T-helper 9 cell (primary cell): ENCODE data around the gene WDR13.
A peak's percentile ranks its signal among the peaks of the same experiment; 100 is the strongest.
"Not testable (repeated sequence)": the region's sequence is repeated elsewhere in the genome, so short reads cannot be mapped to it uniquely, and the experiment has no call there.

Source experiments
- DNase-seq: peaks from one replicate; pipeline ENCODE4 v3.0.0-alpha.2; 2020

WDR13 gene

DNA sequence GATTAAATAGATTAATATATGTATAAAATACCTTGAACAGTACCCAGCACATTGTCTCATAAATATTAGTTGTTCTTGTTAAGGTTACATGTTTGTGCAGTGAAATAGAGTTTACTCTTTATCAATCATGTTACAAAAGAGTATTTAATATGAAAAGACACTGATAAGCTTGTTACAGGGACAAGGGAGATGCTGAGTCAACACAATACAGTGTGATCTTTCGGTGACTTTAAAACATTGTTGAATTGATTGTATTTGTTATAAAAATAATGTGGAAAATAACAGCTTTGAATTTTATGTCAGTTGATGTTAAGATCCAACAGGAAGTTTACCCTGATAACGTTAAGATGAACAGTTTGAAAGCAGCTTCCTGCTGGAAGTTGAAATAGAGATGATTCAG is 1.4 kb upstream of the WDR13 start:
- no peak for DNase-seq

DNA sequence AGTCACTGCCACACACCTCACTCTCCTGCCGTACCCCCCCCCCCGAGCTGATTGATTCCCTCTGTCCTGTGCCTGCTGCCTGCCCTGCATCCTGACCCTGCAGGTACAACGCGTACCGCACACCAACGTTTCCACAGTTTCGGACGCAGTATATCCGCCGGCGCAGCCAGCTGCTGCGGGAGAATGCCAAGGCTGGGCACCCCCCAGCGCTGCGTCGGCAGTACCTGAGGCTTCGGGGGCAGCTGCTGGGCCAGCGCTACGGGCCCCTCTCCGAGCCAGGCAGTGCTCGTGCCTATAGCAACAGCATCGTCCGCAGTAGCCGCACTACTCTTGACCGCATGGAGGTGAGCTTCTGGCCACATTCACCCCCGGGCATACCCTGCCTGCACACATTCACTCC is 1.3 kb downstream of the WDR13 start:
- DNase-seq = no peak

DNA sequence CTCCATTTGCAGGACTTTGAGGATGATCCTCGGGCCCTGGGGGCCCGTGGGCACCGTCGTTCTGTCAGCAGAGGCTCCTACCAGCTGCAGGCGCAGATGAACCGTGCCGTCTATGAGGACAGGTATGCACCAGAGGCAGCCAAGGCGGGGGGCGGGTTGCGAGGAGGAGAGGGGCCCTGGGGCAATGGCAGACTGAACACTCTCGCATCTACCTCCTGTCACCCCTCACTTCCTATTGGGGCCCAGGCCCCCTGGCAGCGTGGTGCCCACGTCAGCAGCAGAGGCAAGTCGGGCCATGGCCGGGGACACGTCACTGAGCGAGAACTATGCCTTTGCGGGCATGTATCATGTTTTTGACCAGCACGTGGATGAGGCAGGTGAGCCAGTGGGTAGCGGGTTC is 2.0 kb downstream of the WDR13 start:
- DNase-seq = no peak

DNA sequence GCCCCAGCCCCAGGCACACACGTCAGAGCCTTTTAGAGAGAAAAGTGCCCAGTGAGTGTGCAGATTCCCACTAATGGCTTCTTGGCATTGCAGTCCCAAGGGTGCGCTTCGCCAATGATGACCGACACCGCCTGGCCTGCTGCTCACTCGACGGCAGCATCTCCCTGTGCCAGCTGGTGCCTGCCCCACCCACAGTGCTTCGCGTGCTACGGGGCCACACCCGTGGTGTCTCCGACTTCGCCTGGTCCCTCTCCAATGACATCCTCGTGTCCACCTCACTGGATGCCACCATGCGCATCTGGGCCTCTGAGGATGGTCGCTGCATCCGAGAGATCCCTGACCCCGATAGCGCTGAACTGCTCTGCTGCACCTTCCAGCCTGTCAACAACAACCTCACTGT is 2.9 kb downstream of the WDR13 start:
- no peak for DNase-seq

DNA sequence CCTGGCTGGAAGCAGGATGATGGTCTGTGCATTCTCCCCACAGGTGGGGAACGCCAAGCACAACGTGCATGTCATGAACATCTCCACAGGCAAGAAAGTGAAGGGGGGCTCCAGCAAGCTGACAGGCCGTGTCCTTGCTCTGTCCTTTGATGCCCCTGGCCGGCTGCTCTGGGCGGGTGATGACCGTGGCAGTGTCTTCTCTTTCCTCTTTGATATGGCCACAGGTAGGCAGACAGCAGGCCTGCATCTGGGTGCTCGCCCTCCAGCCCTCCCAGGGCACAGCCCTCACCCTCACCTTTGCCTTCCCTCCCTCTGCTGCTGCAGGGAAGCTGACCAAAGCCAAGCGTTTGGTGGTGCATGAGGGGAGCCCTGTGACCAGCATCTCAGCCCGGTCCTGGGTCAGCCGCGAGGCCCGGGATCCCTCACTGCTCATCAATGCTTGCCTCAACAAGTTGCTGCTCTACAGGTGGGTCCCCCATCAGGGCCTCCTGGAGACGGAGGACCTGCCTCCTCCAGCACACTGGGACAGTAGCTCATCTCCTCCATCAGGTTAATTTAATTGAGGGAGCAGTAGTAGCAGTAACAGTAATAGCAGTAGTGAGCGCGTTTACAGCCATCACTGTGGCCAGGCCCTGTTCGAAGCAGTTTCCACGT is 4.6 kb downstream of the WDR13 start:
- DNase-seq = no peak

DNA sequence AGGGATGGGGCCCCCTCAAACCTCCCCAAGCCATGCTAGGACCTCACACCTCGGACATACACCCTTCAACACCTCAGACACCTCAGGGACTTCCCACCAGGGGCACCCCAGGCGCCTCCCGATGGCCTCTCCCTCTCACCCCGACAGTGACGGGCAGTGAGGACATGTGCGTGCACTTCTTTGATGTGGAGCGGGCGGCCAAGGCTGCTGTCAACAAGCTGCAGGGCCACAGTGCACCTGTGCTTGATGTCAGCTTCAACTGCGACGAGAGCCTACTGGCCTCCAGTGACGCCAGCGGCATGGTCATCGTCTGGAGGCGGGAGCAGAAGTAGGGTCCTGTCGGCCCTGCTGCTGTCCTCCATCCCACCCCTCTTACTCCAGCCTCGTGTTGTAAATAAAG is 7.4 kb downstream of the WDR13 start:
- no peak for DNase-seq

DNA sequence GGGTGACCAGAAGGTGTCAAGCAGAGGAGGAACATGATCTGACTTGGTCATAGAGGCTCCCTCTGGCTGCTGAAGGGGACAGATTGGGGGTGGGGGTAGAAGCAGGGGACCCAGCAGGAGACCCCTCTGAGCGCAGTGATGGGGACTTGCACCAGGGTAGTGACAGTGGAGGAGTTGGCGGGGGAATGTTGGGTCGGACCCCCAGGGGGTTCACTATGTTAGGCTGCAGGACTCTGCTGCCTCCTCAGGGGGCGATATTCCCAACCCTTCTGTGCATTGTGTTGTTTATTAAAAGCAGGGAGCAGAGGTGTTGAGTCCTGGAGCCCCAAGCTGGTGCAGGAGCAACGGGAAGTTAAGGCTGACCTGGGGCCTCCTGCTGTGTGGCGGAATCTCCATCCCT is 8.8 kb downstream of the WDR13 start:
- DNase-seq = no peak

DNA sequence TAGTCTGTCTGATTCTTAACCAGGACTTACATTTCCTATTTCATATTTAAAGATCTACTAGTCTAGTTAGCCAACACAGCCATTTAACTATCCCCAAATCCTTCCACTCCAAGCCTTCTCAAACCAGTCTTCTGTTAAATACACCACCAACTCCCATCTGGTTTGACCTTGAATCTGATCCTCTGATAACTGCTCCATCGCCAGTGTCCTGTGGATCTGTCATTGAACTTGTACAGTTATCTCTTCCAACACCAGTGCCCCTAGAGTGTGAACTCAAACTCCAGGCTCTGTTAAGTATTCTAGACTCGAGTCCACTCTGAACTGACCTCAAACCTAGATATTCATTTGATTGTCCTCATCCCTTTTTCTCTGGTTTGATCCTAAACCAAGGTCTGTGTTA is 14.4 kb downstream of the WDR13 start:
- DNase-seq = no peak

DNA sequence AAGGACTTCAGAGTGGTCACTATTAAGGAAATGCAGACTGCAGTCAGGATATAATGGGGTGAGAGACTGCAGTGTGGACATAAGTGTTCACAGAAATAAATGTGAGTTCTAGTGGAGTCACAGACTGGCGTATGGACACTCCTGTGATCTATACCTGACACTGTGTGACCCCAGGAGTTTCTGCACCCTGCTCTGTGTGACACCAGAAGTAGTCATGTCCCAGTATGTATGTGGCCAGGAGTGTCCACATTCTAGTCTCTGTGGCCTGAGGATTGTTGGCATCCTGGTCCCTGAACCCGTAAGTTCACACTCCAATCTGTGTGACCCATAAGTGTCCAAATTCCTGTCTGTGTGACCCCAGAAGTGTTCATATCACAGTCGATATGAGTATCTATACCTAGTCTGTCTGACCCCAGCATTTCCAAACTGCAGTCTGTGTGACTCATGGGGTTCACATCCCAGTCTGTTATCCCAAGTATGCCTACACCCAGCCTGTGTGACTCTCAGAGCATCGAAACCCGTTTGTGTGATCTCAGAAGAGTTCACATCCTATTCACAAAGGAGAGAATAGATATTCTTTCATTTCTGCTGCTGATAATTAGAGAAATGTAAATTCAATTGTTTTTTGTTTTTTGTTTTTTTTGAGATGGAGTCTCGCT is 16.3 kb downstream of the WDR13 start:
- no peak for DNase-seq

DNA sequence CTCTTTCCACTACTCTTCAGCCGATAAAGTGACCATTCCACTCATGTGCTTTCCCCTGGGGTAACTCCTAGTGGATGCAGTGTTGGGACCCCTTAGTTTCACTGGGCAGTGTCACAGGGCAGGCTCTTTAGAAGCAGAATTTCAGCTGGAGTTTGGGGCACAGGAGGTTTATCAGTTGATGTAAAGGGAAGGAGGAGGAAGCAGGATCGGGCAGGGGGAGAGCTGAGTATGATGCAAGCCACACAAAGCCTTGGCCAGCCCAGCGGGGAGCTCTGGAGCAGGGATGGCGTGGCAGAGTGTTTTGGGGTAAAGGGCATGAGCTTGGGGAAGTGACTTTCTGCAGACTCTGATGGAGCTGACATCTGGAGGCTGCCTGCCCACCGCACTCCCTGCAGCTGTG is 19.3 kb downstream of the WDR13 start:
- no peak for DNase-seq

DNA sequence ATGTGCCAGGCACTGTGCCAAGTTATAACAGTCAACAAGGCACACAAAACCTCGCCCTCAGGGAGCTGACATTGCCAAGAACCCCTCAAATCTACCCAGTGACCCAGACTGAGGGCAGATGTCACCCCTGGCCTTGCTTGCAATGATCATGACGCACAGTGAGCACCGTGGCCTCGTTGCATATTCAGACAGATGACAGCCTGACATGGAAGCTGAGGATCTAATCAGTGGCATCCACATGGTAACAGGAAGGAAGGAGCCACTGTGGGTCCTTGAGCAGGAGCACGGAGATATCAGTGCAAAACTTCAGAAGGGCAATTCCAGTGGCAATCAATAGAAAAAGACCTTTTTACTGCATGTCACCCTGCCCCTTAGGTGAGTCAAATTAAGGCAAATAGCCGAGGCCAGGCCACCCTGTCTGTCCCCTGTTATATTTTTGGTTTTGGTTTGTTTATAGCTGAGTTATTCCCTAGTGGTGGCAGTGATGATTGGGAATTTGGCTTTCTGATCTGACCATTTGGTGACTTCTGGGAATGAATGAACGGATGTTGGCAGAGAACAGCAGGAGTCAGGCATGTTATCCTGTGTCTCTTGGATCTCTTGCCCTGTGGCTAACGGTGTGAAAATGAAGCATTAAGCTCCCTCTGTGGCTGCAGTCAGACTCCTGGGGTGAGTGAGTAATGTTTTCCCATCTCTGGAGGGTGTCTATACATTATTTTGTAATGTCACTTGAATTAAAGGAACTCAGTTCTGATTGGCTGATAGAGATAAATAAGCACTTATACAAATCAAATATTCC is 20.4 kb downstream of the WDR13 start:
- no peak for DNase-seq

DNA sequence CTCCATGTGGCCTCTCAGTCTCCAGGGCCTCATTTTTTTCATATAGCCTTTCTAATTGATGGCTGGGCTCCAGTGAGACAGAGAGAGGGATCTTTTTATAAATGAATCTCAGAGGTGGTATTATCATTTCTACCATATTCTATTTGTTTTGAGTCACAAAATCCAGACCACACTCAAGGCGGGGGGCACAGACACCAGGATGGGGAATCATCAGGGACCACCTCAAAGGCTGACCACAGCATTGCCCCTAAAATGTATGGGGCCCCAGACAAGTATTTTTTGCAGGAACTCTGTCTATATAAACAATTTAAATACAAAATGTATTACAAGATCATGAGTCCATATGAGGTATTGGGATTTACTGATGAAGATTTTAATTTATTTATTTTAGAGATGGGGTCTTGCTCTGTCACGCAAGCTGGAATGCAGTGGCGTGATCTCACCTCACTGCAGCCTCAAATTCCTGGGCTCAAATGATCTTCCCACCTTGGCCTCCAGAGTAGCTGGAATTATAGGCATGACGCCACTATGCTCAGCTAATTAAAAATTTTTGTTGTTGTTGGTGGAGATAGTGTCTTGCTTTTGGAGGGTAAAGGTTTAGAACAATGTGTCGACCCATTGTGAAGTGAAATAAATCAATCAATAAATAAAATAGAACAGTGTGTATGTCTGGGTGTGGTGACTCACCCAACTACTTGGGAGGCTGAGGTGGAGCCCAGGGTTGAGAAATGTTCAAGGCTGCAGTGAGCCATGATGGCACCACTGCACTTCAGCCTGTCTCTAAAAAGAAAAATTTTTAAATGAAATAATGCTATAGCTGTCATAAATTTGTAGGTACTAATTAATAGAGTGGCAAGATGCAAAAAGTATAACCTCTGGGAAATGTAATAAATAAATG is 29.4 kb downstream of the WDR13 start:
- no peak for DNase-seq

DNA sequence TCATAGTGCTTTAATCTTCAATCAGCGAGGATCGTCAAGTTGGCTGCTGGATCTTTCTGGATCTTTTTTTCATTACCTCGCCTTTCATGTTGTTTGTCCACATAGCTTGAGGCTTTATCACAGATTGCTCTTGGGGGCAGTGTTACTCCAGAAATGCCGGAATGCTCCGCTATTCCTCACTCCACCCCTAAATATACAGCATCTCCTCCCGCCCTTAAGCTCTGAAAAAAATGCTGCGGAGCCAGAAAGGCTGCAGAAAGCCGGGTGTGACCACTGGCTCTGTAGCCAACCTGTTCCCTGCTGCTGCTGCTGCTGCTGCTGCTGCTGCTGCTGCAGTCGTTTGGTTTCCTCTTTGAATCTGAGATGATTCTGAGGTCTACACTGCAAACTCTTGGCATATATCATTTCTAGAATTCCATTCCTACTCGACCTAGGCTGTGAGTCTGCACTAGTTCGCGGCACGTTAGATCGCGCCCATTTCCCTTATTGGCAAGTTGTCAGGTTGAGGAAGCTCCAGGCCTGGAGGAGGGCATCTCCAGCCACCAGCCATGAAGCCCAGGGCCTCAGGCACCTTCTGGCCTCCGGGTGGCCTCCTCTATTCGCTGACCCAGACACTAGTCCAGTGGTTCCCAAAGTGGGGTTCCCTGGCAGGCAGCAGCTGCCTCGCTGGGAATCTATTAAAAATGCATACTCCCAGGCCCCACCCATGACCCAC is 34.2 kb downstream of the WDR13 start:
- DNase-seq = peak; percentile 31

DNA sequence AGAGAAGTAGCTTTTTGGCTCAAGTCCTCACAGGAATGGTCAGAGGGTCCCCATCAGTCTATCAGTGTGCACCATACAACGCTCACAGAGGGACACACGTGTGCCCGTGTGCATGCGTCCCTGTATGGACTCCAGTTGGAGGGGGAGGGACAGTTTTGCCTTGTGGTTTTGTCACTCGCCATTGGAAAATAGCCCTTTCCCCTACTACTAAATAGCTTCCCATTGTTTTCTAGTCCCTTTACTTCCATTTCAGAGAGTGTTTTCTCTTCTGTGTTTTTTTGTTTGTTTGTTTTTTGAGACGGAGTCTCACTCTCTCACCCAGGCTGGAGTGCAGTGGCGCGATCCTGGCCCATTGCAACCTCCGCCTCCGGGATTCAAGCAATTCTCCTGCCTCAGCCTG is 34.9 kb downstream of the WDR13 start:
- no peak for DNase-seq

DNA sequence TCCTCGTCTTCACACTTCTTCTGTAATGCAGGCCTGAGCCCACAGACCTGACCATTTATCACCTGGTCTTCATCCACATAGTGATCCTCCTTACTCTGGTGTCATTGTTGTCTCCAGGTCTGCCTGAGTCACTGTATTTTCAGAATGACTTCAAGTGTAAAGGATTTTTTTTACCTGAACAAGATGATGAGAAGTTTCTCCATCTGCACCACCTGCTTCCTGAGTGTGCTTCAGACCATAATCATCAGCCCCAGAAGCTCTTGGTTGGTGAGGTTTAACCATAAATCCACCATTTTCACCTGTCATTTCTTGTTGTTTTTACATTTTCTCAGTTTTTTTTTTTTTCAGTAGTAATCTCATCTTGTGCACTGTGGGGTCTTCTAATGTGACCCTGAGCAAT is 39.0 kb downstream of the WDR13 start:
- DNase-seq = no peak

DNA sequence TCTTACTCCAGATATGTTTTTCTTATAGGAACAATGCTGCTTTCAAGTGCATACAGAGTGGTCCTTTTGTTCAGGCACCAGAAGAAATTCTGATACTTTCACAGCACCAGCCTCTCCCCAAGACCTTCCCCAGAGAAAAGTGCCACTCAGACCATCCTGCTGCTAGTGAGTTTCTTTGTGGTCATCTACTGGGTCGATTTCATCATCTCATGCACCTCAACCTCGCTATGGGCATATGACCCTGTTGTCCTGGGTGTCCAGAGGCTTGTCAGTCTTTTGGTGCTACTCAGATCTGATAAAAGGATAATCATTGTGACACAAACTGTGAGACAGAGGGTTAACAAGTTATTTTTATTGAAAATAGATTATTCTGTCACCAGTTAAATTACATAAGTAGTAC is 39.5 kb downstream of the WDR13 start:
- no peak for DNase-seq

DNA sequence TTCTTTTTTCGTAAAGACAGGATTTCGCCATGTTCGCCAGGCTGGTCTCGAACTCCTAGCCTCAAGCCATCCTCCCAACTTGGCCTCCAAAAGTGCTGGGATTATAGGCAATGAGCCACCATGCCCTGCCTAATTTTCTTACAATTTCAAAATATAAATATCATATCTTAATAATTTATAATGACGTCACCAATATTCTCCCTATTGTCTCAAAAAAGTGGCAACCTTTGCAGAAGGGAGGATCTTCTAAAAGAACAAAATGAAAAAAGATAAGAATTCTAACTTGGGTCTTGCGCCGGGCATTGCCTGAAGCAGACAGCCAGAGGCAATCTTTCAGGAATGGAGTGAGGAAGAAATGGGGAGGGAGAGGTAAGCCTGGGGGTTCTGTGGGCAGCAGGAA is 48.4 kb downstream of the WDR13 start:
- no peak for DNase-seq

DNA sequence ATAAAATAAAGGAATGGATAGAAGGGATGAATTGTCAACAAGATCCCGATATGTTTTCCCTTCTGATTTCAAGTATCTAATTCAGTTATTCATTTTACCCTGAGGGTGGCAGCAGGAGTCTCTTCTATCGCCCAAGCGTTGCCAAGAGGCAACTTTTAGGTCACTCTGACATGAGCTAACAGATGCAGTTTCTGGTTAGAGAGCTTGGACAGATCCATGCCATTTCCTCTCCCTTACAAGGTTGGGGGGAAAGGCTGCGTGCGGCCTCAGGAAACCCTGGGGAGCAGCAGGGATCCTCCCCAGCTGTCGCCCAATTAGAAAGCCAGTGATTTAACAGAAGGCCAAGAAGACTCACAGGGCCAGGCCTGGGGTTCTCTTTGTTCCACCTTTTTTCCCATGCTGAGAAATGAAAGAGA is 51.1 kb downstream of the WDR13 start:
- DNase-seq = peak; percentile 4

DNA sequence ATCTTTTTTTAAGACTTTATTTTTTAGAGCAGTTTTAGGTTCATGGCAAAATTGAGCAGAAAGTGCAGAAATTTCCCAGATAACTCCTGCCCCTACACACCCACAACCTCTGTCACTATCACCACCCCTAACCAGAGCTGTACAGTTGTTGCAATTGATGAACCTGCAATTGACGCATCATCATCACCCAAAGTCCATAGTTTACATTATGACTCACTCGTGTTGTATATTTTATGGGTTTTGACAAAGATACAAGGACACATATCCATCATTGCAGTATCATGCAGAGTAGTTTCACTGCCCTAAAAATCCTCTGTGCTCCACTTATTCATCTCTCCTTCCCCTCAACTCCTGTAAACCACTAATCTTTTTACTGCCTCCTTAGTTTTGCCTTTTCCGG is 51.8 kb downstream of the WDR13 start:
- no peak for DNase-seq

DNA sequence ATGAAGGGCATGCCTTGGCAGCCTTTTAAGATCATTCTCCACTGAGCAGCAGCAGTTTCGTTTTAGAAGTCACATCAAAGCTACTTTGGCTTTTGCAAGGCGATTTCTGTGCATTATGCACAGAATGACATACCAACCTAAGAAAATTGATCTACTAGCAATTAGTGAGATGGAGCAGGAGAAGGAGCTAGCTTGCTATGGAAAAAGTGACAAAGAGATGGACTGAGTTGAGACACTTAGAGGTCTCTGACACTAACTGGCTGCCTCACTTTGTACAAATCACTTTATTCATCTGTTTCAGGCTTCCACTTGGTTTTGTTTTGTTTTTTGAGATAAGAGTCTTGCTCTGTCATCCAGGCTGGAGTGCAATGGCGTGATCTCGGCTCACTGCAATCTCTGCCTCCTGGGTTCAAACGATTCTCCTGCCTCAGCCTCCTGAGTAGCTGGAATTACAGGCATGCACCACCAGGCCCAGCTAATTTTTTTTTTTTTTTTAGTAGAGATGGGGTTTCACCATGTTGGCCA is 54.8 kb downstream of the WDR13 start:
- not testable (repeated sequence) for DNase-seq

DNA sequence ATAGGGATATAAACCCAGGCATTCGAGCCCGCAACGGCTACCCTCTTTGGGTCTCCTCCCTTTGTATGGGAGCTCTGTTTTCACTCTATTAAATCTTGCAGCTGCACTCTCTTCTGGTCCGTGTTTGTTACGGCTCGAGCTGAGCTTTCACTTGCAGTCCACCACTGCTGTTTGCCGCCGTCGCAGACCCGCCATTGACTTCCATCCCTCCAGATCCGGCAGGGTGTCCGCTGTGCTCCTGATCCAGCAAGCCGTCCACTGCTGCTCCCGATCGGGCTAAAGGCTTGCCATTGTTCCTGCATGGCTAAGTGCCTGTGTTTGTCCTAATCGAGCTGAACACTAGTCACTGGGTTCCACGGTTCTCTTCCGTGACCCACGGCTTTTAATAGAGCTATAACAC is 57.5 kb downstream of the WDR13 start:
- DNase-seq = not testable (repeated sequence)
